Stimulated activated naive CD8-positive, alpha-beta T cell treated with anti-CD3 and anti-CD28 coated beads, Interleukin-15, amount 100 ng/mL, for 72 hours (primary cell): ENCODE measurements around the gene RESF1.
A peak's percentile ranks its signal among the peaks of the same experiment; 100 is the strongest.
"Not testable (repeated sequence)": the region's sequence is repeated elsewhere in the genome, so short reads cannot be mapped to it uniquely, and the experiment has no call there.

Source experiments
- ATAC-seq: fragments of 150-1000 bp; cut with Tn5 transposase; 2 replicates; pipeline ENCODE4 v1.10.0; 2021; ENCODE audit warnings: mild to moderate bottlenecking, moderate library complexity
- DNase-seq, 2 donors: peaks; one replicate each; pipeline ENCODE4 v3.0.0; 2021 to 2022
- H3K27ac Mint-ChIP-seq, 2 donors: one replicate each; pipeline ENCODE4 v1.8.0; 2022; ENCODE audit warnings: mild to moderate bottlenecking in 2 of 2, mixed read lengths in 2 of 2, moderate library complexity in 2 of 2
- H3K27me3 Mint-ChIP-seq: one replicate; pipeline ENCODE4 v1.8.0; 2022; ENCODE audit warnings: mixed read lengths
- H3K4me1 Mint-ChIP-seq: one replicate; pipeline ENCODE4 v1.8.0; 2022; ENCODE audit warnings: mild to moderate bottlenecking, mixed read lengths
- H3K4me3 Mint-ChIP-seq, 2 donors: one replicate each; pipeline ENCODE4 v1.8.0; 2022; ENCODE audit warnings: mild to moderate bottlenecking in 2 of 2, mixed read lengths in 2 of 2, moderate library complexity in 1 of 2
- H3K9me3 Mint-ChIP-seq, 2 donors: one replicate each; pipeline ENCODE4 v1.8.0; 2022; ENCODE audit warnings: mixed read lengths in 2 of 2

Gene RESF1, protein sequence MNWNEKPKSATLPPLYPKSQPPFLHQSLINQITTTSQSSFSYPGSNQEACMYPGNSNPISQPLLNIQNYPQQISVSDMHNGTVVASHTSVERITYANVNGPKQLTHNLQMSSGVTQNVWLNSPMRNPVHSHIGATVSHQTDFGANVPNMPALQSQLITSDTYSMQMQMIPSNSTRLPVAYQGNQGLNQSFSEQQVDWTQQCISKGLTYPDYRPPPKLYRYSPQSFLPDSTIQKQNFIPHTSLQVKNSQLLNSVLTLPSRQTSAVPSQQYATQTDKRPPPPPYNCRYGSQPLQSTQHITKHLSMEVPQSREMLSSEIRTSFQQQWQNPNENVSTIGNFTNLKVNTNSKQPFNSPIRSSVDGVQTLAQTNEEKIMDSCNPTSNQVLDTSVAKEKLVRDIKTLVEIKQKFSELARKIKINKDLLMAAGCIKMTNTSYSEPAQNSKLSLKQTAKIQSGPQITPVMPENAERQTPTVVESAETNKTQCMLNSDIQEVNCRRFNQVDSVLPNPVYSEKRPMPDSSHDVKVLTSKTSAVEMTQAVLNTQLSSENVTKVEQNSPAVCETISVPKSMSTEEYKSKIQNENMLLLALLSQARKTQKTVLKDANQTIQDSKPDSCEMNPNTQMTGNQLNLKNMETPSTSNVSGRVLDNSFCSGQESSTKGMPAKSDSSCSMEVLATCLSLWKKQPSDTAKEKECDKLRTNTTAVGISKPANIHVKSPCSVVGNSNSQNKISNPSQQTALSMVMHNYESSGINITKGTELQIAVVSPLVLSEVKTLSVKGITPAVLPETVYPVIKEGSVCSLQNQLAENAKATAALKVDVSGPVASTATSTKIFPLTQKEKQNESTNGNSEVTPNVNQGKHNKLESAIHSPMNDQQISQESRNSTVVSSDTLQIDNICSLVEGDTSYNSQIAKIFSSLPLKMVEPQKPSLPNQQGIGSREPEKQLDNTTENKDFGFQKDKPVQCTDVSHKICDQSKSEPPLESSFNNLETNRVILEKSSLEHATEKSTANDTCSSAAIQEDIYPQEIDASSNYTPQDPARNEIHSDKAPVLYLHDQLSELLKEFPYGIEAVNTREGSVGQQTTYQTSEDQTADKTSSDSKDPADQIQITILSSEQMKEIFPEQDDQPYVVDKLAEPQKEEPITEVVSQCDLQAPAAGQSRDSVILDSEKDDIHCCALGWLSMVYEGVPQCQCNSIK (N-terminal part only)

DNA sequence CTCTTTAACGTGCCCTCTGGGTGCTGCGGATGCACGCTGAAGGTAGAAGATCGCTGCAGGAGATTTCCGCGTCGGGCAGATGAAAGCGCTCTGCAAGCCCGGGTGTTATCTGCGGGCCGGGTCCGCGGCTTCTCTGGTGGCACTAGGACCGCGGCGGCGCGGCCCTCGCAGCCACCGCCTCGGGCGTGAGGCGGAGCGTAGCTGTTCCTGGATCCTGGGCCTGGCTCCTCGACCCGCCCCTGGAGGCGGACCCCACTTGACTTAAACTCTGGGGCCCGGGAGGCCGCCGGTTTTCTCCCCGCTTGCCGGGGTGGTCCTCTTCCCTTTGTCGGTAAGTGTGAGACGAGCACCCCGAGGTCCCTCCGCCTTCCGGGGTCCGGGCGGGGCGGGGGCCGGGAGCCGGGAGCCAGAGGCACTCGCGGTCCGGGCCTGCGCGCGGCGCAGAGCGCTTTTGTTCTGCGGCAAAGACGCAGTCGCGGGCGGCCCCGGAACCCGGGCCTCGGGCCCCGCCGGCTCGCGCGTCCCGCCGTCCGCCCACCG lies at the start of gene RESF1:
Gene RESF1, plus strand, starts transcription at position 255 of the 540 bp plus-strand sequence. CDS start 21,541 bp downstream, outside the sequence.
- DNase-seq (peak; percentile 89 to 92), ATAC-seq (peak; percentile 91)
- H3K4me3 Mint-ChIP-seq = peak within 1 kb of the TSS; percentile 95 to 98
- H3K9me3 Mint-ChIP-seq = peaks cover 5 to 17% of the 10 kb centered on the region in 2 donors
- no peaks in the 10 kb centered on the region for H3K27me3 Mint-ChIP-seq
- H3K27ac Mint-ChIP-seq = peak within 1 kb of the TSS; percentile 97
- H3K4me1 Mint-ChIP-seq = peaks cover 73% of the 10 kb centered on the region

DNA sequence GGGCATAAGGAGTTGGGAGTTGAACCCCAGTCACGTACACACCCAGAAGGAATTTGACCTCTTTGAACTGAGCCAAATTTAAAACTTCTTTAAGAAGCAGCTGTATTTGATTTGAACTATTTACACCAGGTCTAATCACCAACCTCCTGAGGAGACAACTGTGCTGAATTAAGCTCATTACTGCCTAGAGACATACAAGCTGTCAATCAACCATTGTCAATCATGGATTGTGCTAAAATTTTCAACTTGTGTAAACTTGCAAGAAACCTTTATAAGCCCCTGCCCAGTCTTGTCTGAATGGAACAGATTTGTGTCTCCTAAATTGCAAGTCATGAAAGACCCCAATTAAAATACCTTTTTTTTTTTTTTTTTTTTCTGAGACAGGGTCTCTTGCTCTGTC lies 44.3 kb upstream of the RESF1 start:
- Mint-ChIP-seq H3K27ac (no peak overlapping the region), H3K27me3 (no peaks in the 10 kb centered on the region), H3K9me3 (peaks cover 12 to 22% of the 10 kb centered on the region in 2 donors), H3K4me1 (peaks cover 6% of the 10 kb centered on the region), H3K4me3 (no peak overlapping the region)
- no peak for DNase-seq
- no peak for ATAC-seq

DNA sequence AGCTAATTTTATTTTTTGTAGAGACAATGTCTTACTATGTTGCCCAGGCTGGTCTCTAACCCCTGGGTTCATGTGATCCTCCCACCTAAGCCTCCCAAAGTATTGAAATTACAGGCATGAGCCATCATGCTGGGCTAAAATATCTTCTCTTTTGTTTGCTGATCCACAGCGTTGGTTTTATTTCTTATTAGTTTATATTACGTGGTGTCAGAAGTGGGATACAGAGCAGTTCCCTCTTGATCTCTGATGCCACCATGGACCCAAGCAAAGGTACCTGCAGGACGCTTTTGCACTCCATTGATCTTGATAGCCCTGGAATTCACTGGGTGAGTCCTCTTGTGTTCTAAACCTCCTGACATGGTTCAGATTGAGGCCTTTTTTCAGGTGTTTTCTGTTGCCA lies 43.8 kb upstream of the RESF1 start:
- peak overlapping the region in 1 of 2 donors; percentile 38 for H3K27ac Mint-ChIP-seq
- DNase-seq (no peak), ATAC-seq (no peak)
- peaks cover 6% of the 10 kb centered on the region for H3K4me1 Mint-ChIP-seq
- peaks cover 11 to 19% of the 10 kb centered on the region in 2 donors for H3K9me3 Mint-ChIP-seq
- no peak overlapping the region for H3K4me3 Mint-ChIP-seq
- no peaks in the 10 kb centered on the region for H3K27me3 Mint-ChIP-seq

DNA sequence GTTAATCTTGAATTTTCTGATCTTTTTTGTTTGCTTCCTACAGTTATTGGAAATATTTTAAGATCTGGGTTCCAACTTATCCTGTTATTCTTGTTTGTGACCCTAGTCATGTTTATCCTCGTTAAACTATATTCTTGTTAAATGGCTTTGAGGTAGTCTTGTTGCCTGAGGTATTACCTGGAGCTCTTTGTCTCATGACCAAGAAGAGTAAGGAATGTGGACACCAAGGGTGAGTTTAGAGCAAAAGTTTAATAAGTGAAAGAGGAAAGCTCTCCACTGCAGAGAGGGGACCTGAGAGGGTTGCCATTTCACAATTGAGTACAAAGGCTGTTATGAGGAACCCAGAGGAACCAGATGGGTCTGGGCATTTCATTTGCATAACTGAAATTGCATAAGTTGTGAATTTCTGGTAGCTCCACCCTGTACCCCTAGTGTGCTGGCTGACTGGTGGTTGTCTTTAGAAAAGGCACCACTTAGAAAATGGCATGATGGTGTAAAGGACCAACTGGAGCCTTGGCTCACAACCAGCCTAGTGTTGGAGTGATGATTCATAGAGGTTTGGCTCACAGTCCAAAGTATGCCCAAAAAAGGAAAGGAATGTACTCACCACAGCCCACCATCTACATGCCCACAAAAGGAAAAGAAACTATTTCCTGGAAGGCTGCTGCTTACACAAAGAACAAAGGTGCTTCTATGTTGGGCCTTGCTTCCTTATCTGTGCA lies 36.7 kb upstream of the RESF1 start:
- Mint-ChIP-seq H3K4me1 (peaks cover 7% of the 10 kb centered on the region), H3K9me3 (peaks cover 12 to 15% of the 10 kb centered on the region in 2 donors), H3K27me3 (no peaks in the 10 kb centered on the region), H3K27ac (no peak overlapping the region), H3K4me3 (no peak overlapping the region)
- DNase-seq (no peak), ATAC-seq (peak; percentile 76)

DNA sequence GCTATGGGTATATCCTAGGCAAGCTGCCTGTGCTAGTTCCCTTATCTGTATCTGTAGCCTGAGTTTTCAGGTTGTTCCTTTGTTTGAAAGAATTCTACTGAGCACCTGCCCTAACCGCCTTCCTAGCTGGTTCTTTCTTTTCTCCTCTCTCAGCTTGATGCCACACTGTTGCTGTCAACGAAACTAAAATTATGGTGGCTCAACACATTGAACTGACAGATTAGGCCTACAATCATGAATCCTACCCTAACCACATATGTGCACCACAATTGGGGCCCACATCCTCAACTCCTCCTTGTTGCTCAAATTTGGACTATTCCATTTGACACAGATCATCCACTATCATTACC lies 36.2 kb upstream of the RESF1 start:
- H3K4me3 Mint-ChIP-seq = no peak overlapping the region
- H3K4me1 Mint-ChIP-seq = peaks cover 7% of the 10 kb centered on the region
- ATAC-seq (peak; percentile 42), DNase-seq (no peak)
- H3K9me3 Mint-ChIP-seq = peaks cover 12 to 15% of the 10 kb centered on the region in 2 donors
- H3K27ac Mint-ChIP-seq = peak overlapping the region in 1 of 2 donors; percentile 8
- H3K27me3 Mint-ChIP-seq = no peaks in the 10 kb centered on the region

- peak overlapping the region; percentile 68 to 80 for H3K4me3 Mint-ChIP-seq
- ATAC-seq (peak; percentile 75), DNase-seq (peak; percentile 15 to 36)
- H3K9me3 Mint-ChIP-seq = peaks cover 10 to 17% of the 10 kb centered on the region in 2 donors
- H3K4me1 Mint-ChIP-seq = peaks cover 52% of the 10 kb centered on the region
- H3K27me3 Mint-ChIP-seq = no peaks in the 10 kb centered on the region
- H3K27ac Mint-ChIP-seq = peak overlapping the region; percentile 95 to 96
Observed at GRCh38 chr12:31928246-31929026, 30.8 kb upstream of the RESF1 start.

DNA sequence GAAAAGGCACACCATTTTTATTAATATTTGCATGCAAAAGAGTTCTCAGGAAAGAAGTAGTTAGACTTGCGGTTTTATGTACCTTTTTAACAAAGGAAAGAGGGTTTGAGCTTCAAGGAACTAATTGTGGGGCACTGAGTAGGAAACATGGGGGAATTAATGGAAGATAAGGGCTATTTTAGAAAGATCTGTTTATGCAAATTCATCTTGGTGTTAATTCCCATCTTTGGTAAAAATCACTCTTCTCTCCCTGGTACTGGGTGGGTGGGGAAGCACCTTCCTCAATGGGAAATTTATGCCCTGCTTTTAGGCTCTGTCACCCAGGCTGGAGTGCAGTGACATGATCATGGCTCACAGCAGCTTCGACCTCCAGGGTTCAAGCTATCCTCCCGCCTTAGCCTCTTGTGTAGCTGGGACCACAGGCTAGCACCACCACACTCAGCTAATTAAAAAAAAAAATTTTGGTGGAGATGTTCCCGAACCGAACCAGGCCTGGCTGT lies 30.1 kb upstream of the RESF1 start:
- peaks cover 13 to 15% of the 10 kb centered on the region in 2 donors for H3K9me3 Mint-ChIP-seq
- H3K27ac Mint-ChIP-seq = peak overlapping the region; percentile 95 to 96
- no peaks in the 10 kb centered on the region for H3K27me3 Mint-ChIP-seq
- H3K4me1 Mint-ChIP-seq = peaks cover 55% of the 10 kb centered on the region
- peak overlapping the region; percentile 68 to 80 for H3K4me3 Mint-ChIP-seq
- ATAC-seq (peak; percentile 34), DNase-seq (no peak)

- Mint-ChIP-seq H3K9me3 (peaks cover 15 to 19% of the 10 kb centered on the region in 2 donors), H3K27me3 (no peaks in the 10 kb centered on the region), H3K4me3 (no peak overlapping the region), H3K27ac (peak overlapping the region in 1 of 2 donors; percentile 13), H3K4me1 (peaks cover 58% of the 10 kb centered on the region)
- DNase-seq = no peak
- ATAC-seq = peak; percentile 45
Observed at GRCh38 chr12:31931796-31932715, 27.2 kb upstream of the RESF1 start.

DNA sequence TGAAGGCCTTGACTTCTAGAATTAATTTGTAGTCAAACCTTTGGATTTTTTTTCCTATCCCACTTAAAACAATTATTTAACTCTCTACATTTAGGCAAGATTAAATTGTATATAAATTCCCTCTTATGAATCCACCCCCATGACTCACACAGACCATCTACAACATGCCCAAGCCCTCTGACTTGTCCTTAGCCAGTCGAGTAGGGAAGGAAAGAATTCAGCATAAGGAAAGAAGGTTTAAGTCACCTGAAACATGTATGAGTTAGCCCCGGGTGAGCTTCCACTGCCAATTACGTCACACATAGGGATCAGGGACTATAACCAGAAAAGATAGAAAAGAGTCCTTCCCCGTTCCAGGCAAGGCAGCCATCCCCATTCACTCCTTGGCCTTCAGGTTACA lies 14.9 kb upstream of the RESF1 start:
- H3K27ac Mint-ChIP-seq = no peak overlapping the region
- DNase-seq (no peak), ATAC-seq (no peak)
- H3K4me3 Mint-ChIP-seq = no peak overlapping the region
- no peaks in the 10 kb centered on the region for H3K4me1 Mint-ChIP-seq
- no peaks in the 10 kb centered on the region for H3K27me3 Mint-ChIP-seq
- peaks cover 31 to 36% of the 10 kb centered on the region in 2 donors for H3K9me3 Mint-ChIP-seq

DNA sequence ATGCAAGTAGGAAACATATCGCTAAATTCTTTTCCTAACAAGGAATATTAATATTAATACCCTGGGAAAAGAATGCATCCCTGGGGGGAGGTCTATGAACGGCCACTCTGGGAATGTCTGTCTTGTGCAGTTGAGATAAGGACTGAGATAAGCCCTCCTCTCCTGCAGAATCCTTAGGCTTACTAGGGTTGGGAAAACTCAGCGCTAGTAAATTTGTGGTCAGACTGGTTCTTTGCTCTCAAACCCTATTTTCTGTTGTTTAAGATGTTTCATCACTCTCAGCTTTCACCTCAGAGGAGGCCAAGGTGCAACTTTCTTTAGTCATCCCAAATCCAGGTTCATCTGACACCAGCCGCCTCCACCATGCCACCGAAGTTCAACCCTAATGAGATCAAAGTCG lies 11.2 kb upstream of the RESF1 start:
- Mint-ChIP-seq H3K27ac (peak overlapping the region in 1 of 2 donors; percentile 19), H3K9me3 (peaks cover 47 to 54% of the 10 kb centered on the region in 2 donors), H3K4me3 (no peak overlapping the region), H3K4me1 (peaks cover 25% of the 10 kb centered on the region), H3K27me3 (no peaks in the 10 kb centered on the region)
- ATAC-seq (no peak), DNase-seq (no peak)

DNA sequence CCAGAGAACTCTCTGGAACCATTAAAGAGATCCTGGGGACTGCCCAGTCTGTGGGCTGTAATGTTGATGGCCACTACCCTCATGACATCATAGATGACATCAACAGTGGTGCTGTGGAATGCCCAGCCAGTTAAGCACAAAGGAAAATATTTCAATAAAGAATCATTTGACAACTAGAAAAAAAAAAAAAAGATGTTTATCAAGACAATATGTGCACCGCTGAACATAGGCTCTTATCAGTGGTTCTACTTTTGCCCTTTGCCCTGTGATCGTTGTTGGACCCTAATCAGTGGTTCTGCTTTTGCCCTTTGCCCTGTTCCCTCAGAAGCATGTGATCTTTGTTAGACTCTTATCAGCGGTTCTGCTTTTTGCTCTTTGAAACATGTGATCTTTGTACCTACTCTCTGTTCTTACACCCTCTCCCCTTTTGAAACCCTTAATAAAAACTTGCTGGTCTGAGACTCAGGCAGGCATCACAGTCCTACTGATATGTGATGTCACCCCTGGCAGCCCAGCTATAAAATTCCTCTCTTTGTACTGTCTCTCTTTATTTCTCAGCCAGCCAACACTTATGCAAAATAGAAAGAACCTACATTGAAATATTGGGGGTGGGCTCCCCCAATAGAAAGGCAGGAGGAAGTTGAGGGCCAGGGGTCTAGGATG lies 10.4 kb upstream of the RESF1 start:
- peaks cover 33% of the 10 kb centered on the region for H3K4me1 Mint-ChIP-seq
- H3K9me3 Mint-ChIP-seq = peaks cover 42 to 53% of the 10 kb centered on the region in 2 donors
- DNase-seq, H3K27me3 Mint-ChIP-seq, ATAC-seq, H3K4me3 Mint-ChIP-seq: not testable (repeated sequence)
- H3K27ac Mint-ChIP-seq = peak overlapping the region in 1 of 2 donors; percentile 3

GRCh38 chr12:31950088-31950487 lies 9.1 kb upstream of the RESF1 start:
- no peak for DNase-seq
- no peak for ATAC-seq
- H3K27me3 Mint-ChIP-seq = no peaks in the 10 kb centered on the region
- no peak overlapping the region for H3K4me3 Mint-ChIP-seq
- H3K27ac Mint-ChIP-seq = no peak overlapping the region
- H3K4me1 Mint-ChIP-seq = peaks cover 42% of the 10 kb centered on the region
- H3K9me3 Mint-ChIP-seq = peaks cover 34 to 45% of the 10 kb centered on the region in 2 donors
